HG03280 (cell line): ENCODE data around the gene MEOX1.
"Not testable (repeated sequence)": the region's sequence is repeated elsewhere in the genome, so short reads cannot be mapped to it uniquely, and the experiment has no call there.

ENCODE experiments used
- ATAC-seq: cut with Tn5 transposase; IDR thresholded peaks from one replicate; pipeline ENCODE4 v1.9.1; 2021; ENCODE audit warnings: mild to moderate bottlenecking, moderate library complexity; ENCODE audit not compliant: unreplicated experiment

MEOX1 gene

DNA sequence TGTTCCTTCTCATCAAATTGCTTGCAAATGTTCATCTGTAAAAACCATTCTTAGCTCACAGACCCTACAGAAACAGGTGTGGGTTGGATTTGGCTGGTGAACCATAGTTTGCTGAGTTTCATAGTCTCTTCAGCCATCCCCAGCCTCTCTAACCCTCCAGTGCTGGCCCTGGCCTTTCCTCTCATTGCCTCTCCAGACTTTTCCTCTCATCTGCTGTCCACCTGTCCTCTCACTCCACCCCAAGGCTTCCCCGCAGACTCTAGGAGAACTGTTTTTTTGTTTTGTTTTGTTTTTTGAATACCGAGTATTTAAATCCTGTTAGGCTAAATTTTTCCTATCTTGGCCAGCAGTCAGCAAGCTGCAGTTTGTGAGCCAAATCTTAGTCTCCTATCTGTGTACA, 41.1 kb downstream of the MEOX1 start:
- no peak for ATAC-seq

DNA sequence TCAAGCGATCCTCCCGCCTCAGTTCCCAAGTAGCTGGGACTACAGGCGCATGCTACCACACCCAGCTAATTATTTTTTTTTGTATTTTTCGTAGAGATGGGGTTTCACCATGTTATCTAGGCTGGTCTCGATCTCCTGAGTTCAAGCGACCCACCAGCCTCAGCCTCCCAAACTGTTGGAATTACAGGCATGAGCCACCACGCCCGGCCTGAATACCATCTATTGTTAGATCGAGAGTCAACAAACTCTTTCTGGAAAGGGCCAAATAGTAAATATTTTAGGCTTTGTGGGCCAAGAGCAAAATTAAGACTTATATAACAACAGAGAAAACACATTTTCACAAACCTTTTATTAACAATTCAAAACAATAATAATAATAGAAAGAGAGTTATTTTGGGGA, 41.6 kb downstream of the MEOX1 start:
- ATAC-seq = no peak

DNA sequence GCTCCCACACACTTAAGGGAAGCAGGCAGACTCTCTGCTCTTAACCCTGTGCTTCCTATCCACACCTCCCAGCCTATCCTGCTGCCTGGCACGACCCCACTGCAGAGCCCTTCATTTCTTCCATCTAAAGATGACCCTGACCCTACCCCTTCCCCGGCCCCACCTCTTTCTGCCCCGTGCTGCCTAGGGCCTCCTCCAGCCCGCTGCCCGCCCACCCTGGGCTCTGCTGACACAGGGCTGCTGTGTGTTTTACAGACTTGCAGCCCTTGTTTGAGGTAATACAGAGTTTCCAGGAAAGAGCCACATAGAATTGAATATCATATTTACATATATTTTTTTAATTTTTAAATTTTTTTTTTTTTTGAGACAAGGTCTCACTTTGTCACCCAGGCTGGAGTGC, 42.0 kb downstream of the MEOX1 start:
- no peak for ATAC-seq

DNA sequence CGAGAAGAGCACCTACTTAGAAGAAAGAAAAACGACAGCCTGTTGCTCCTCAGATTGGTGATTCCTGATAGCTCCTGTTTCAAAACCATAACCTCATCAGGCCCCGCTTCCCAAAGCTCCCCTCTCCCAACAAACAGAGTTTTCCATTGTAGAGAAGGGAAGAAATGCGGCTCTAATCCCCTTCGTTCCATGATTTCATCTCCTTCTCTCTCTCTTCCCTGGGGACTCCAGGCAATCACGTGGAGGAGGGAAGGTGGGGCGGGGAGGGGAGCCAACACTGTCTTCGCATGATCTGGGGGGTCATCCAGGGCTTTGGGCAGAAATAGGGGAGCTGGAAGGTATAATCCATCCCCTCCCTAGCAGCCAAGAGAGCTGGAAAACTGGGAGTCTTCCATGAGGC, 43.4 kb downstream of the MEOX1 start:
- no peak for ATAC-seq

DNA sequence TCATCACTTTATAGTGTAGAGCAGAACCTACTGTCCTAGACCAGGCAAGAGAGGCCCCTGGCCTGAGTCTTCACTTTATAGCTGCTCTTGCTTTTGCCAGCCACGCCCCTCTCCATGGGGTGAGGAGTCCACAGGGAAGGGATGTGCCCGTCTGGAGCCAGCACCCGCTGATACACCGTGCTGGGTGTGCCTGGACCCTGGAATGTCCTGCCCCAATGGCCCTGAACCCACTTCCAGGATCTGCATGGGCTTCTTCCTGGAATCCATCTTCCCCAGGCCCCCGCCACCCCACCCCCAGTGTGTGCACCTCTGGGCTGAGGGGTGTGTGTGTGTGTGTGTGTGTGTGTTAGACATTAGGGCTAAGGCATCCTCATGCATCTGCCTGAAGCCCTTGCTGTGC, 44.9 kb downstream of the MEOX1 start:
- ATAC-seq = no peak

DNA sequence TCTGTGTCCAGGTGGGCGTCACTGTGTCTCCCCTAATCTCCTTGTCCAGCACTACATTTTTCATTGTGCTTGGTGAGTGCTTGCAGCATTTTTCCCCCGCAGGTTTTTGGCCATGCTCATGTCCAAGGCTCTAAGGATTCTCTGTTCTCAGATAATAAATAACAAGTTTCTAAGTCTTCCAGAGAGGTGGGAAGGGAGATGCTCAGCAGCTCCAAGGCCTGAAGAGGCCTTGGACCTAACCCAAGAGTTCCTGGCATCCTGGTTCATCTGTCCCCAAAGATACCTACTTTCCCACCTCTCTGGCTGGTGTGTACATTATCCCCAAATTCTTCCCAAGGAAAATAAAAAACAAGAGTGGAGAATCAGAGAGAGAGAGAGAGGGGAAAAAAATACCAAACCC, 45.3 kb downstream of the MEOX1 start:
- no peak for ATAC-seq

DNA sequence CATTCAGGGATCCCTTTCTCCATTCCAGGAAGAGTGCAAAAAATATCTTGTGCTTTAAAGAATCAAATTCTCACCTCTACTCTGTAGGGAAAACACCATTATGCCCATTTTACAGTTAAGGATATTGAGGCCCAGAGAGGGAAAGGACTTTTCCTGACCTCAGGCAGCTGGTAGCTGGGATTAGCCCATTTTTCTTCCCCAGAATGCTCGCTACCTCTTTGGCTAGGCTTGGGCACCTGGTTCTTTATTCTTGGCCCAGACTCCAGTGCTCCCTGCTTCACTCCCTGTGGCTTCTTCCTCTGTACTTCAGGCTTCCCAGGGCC, 45.7 kb downstream of the MEOX1 start:
- no peak for ATAC-seq

DNA sequence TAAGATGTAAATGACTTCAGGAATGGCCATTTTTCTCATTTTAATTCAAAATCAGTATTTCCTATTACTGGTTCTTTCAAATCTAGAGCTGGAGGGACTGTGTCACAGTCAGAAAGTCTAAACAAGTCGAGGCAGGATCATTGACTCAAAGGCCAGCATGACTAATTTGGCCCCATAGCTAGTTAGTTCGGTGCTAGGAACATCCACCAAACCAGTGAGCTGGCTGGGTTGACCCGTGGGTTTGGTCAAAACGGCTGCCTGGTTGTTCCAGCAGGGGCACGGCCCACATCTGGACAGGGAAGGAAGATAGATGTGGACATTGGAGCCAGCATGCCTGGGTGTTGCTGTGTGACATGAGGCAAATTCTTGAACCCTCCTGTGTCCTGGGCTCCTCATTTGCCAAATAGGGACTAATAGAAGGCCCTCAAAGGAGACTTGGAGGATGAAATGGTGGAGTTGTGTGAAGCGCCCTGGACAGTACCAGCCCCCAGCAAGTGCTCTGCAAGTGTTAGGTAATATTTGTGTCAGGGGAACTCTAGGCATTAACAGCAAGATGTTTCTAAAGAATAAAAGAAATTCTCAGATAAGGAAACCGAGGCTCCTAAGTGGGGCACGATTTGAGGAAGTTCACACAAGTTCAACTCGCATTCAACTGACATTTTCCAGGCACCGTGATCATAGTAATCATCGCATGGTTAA, 46.2 kb downstream of the MEOX1 start:
- no peak for ATAC-seq

DNA sequence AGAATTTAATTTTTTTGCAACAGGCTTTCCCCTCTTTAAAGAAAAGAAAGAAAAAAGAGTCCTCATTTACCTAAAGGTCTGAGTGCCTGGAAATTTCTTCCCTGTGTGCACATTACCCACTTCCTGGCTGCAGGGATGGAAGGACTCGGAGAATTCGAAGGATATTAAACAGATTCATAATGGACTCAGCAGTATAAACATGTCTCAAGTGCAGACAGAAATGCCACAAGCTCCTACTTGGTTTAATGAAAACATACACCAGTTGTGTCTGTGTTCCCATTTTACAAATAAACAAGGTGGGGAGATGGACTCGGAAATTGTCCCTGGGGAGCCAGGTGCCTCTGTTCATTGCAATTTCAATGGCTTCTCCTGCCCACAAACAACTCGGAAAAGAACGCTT, 47.2 kb downstream of the MEOX1 start:
- ATAC-seq = no peak

DNA sequence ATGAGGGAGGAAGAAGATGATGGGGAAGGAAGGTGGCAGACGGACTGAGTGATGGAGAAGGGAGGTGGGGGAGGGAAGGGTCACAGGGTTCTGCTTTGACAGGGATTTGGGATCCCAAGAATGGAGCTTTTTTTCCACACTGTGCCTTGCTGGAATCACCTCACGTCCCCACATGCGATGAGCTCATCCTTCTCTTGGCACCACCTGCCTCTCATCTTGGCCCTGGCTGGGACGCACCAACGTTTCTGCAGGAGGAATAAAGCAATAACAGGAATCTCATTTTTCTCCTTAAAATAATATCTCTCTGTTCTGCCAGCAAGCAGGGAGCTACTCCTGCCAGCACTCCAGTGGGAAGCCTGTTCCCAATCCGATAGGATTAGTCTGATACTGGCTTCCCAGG, 47.8 kb downstream of the MEOX1 start:
- ATAC-seq = no peak

DNA sequence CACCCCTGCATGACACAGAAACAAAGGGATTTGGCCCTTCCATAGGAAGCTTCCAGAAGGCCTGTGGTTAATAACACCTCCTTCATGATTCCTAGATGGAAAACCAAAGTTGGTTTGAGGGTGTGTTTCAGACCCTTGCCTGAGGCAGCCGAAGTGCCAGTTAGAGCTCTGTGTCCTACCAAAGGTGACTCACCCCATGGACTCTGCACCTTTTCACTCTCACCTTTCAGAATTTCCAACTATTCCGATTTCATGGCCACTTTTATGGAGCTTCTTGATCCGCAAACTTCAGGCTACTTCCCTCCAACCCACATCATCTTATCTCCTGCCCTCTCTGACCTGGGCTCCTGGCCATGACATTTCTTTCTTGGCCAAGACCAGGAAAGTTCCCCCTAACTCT, 49.2 kb downstream of the MEOX1 start:
- no peak for ATAC-seq

DNA sequence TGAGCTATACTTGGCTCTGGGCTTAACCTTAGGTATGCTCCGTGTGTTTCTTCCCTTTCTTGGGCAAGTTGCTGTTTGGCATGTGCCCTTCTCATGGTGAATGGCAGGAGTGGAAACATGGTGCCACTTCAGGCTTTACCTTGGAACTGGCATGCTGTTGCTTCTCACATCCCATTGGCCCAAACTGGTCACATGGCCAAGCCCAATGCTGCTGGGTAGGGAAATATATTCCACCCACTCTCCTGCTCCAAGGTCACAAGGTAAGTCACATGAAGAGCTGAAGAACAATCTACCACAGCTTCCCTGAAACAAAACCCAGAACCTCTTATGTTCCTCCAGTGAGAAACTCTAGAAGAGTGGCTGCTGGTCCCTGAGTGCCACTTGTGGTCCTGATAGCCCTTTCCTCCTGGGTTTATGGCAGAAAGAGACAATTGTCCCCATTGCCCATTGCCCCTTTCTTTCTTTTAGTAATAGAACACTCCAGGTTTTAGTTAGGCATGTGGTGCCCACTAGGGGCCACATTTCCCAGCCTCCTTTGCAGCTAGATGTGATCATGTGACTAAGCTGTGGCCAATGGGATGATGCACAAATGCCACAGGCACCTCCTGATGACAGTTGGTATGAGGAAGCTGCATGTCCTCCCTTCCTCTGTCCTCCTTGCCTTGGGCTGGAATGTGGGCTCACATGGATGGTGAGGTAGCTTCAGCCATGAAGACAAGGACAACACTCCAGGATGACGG, 50.3 kb downstream of the MEOX1 start:
- no peak for ATAC-seq

DNA sequence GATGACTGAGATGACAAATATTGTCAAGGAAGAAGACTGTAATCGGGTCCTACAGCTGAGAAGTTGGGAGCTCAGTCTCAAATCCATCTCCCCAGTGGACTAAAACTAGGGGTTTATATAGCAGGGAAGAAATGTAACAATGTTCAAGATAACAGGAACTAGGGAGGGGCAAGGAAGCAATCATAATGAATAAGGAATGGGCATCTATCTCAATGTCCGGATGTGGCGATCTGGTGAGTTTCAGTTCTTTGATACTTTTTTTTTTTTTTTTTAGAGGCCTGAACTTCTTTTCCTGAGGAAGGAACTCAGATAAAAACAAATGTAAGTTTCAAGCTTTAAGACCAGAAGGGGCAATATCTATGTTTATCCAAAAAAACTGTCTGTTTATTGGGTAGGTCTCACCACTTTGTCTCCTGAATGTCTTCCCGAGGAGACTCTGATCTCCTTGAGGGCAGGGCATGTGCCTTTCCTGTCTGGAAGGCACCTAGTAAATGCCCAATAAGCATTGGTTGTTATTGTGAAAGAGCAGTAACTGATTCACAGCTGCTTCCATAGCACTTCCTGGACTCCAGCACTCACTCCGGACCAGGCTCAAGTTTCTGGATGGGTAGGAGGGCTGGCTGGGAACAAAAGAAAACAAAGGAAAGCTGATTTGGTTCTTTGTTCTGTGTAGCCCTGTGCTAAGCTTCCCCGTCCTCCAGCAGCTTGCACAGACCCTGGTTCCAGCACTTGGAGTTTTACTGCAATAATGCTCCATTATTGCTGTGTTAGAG, 51.9 kb downstream of the MEOX1 start:
- no peak for ATAC-seq

DNA sequence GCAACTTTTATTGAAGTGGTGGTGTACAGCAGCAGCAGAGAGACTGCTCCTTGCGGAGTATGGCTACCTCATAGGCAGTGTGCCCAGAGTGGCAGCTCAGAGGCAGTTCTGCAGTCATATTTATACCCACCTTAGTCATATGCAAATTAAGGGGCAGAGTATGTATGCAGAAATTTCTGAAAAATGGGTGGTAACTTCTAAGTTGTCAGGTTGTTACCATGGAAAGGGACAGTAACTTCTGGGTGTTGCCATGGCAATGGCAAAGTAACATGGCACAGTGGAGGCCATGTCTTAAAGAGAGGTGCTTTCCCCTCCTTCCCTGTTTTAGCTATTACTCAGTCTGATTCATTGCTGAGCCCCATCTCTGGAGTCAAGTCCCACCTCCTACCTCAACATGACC, 53.4 kb downstream of the MEOX1 start:
- ATAC-seq = no peak

DNA sequence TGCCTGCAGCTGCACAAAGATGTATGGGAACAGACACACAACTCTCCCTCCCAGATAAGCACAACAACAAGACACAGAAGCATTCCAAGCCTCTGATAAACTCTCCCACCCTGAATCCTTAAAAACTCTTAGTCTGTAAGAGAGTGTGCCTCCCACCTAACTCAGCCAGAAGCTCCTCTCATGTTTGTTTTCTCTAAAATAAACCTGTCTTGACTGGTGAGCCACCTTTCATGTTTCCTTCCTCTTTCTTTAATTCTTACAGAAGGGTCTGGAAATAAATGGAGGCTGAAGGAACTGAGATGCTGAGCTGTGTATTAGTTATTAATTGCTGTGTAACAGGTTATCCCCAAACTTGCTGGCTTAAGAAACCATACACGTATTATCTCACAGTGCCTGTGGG, 57.2 kb downstream of the MEOX1 start:
- ATAC-seq = no peak

DNA sequence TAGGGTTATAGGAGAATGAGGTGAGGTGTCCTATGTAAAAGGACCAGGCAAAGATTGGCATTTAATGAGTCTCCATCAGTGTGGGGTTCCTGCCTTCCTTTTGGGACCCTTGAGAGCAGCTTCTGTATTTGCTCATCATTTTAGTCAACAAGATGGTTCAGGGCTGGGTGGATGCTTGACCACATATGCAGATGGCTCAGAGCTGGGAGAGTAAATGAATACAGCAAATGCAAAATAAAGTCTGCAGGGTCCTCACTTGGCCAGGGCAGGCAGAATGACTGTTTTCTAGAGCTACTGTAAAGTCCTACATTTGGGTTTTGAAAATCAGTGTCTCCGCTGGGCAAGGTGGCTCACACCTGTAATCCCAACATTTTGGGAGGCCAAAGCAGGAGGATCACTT, 58.4 kb downstream of the MEOX1 start:
- no peak for ATAC-seq

DNA sequence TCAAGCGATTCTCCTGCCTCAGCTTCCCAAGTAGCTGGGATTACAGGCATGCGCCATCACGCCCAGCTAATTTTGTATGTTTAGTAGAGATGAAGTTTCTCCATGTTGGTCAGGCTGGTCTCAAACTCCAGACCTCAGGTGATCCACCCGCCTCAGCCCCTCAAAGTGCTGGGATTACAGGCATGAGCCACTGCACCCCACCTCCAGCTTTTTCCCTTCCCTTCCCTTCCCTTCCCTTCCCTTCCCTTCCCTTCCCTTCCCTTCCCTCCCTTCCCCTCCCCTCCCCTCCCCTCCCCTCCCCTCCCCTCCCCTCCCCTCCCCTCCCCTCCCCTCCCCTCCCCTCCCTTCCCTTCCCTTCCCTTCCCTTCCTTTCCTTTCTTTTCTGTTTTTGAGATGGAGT, 59.2 kb downstream of the MEOX1 start:
- ATAC-seq = not testable (repeated sequence)

DNA sequence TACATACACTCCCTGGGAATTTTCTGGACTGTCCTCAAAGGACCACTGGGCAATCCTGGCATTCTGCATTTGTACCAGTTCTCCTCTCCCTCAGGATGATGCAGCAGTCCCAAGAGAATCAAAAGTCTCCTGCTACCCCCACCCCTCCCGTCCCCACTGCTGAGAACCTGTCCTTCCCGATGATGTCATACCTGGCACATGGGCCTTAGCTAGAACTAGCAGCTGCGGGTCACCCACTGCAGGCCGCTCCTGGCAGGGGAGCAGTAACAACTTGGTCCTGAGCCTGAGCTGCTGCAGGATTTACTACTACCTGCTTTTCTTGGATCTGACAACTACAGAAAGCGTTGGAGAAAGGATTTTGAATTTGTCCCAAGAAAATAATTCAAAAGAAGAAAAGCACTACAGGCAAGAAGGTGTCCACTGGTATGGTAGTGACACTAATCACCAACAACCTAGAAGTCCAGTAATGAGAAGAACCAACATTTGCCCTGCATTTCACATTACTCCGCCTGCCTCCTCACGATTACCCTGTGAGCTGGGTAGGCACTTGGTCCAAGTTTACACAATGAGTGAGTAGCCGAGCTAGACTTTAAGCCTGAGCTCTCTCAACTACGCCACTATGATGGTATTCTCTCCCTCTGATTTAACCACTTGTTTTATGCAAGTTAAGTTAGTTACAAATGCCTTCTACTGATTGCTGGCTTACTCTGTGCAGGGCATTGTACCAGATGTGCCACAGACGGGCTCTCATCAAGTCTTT, 60.3 kb downstream of the MEOX1 start:
- no peak for ATAC-seq

DNA sequence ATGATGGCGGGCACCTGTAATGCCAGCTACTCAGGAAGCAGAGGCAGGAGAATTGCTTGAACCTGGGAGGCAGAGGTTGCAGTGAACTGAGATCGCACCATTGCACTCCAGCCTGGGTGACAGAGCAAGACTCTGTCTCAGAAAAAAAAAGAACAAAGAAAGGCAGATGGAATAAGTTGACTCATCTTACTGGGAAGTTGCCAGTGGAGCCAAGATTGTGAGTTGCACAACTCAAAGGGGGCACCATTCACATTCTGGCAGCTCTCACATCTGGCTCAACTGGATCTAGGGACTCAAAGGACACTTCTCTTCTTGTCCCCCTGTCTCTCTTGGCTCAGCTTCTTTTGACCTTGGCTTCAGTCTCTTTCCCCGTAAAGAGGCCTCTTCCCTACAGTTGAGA, 61.9 kb downstream of the MEOX1 start:
- ATAC-seq = no peak

DNA sequence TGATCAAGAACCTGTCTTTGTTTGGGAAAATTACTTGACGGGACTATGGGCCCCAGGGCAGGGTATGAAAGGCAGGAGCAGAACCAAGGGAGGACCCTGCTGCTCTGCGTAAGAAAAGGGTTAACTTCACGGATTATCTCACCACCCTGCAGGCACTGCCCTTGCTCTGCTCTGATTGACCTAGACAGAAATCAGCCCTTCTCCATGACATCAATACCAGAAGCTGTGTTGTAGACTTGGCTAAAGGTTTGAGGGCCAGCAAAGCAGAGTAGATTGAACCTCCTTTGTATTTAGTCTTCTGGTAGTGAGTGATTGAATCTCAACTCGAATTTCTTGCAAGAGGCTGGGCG, 62.7 kb downstream of the MEOX1 start:
- no peak for ATAC-seq

DNA sequence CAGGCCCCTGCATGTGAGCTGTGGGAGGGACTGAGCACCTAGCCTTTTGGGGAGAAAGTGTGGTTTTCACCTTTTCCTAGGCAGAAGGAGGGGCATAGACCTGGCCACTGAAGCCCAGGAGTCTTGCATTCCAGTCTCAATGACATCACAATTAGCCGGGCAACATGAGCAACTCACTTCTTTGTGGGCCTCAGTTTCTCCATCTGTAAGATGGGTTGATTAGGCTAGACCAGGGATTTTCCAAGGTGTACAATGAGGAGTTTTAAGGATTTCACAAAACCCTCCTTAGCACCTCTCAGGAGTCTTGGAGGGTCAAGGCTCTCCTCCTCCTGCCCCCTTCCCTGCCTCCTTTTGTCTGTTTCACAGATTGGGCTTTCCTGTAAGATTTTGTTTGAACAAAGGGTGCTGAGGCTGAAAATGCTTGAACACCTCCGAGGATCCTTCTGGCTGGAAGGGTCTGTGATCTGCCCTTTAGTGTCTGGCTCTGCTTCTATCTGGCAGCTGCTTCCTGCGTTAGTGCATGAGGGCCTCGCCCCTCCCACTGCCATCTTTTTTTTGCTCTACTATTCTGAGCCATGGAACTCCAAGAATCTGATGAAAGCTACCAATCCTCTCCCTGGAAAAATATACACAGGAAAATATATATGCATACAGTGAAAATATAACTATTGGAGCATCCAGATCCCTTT, 63.2 kb downstream of the MEOX1 start:
- ATAC-seq = no peak
